GM19240 (cell line): Measurements from ENCODE around the gene KIF26B.

Experiments
- DNase-seq: peaks from one replicate; pipeline ENCODE4 v3.0.0; 2011; ENCODE audit warnings: low spot score; ENCODE audit not compliant: insufficient read length

KIF26B gene

DNA sequence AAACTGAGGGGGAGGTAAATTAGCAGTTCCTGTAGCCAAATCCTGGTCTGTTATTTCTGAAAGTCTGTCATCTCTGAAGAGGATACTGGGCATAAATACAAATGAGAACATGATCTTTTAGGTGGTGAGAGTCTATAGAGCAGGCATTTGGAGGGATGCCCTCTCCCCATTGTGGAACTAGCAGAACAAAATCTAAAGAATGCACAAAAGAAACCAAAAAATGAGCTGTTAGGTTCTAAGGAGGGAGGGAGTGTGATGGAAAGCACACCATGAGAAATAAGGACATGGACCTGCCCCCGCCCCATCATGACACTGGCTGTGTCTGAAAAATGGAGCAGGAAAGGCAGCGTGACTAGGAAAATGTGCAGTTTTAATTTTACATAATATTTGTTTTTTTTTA, 262.0 kb downstream of the KIF26B start:
- DNase-seq: no peak

DNA sequence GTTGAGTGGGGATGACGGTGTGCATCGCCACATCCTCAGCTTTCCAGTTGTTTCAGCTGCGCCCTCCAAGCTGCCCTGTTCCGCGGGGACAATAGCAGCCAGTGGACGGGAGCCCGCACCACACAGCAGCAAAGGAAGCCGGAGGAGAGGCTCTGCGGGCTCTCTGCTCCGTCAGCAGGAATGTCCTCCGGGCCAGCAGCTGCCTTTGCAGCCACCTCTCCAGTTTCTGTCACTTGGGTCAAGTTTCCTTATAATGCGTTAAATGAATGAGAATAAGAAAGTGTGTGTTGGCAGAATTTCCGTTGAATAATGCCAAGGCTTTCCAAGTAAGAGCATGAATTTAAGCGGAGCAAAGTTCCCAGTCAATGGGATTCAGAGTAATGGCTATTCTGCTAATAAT, 263.3 kb downstream of the KIF26B start:
- DNase-seq: no peak

DNA sequence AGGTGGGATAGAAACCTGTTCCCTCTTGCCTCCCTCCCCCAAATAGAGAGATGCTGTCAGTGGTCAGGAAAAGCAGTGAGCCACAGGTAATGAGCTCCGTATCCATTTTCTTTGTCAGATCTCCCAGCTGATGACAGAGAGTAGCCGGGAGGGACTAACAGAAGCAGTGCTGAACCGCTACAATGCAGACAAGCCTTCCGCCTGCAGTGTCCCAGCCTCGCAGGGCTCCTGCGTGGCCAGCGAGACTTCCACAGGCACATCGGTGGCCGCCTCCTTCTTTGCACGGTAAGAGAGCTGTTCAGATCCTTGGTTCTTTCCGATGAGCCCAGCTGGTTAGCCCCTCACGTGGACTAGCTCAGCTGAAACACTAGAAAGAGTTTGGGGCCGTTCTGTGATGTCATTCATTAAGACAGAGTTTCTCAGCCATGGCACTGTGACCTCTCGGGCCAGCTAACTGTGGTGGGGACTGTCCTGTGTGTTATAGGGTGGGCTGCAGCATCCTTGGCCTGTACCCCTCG, 264.7 kb downstream of the KIF26B start:
- no peak for DNase-seq

DNA sequence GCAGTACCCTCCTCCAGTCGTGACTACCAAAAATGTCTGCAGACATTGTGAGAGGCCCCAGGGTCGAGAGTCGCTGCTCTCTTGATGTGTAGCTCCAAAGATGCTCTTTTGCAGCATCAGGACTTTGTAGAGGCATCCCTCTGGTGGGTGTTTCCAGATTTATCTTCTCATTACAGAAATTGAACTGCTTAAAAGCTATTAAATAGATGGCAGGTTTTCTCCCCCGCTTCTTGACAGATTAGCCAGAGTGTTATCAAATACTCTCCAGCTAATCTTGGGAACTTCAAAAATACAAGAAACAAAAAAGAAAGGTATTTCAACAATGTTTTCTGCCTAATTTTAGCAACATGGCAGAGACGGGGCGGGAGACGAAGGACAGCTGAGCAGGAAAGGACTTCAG, 265.2 kb downstream of the KIF26B start:
- no peak for DNase-seq

DNA sequence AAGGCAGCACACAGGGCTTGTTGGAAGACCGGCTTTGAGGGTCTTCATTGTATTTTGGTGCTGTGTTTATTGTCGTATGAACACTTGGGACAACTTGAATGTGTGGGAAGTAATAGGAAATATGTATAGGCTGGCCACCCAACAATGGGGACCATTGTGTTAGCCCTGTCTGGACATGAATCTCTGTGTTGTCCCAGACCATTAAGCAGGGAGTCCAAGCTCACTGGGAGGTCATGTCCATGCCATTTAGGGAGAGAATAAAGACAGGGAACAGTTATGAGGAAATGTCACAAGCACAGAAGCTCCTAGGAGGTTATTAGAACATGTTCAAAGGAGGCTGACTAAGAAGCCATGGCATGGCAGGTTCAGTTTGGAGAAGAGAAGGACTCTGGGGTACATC, 266.1 kb downstream of the KIF26B start:
- no peak for DNase-seq

DNA sequence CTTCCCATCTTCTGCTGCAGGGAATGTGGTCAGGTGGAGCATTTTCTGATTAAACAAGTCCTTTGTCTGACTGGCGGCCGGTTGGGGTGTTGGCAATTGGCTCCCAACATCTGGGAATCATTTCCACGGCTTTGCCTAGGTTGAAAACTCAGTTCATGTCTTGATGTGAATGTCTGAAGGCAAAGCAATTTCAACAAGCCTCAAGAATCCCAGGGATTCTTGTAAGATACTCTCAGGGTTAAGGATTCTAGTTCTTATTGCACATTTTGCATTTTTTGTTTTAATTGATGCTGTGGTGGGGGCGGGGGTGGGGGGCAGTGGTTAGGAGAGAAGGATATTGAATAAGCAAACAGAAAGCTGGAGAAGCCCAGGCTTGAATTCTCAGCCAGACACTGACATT, 273.9 kb downstream of the KIF26B start:
- DNase-seq: no peak

DNA sequence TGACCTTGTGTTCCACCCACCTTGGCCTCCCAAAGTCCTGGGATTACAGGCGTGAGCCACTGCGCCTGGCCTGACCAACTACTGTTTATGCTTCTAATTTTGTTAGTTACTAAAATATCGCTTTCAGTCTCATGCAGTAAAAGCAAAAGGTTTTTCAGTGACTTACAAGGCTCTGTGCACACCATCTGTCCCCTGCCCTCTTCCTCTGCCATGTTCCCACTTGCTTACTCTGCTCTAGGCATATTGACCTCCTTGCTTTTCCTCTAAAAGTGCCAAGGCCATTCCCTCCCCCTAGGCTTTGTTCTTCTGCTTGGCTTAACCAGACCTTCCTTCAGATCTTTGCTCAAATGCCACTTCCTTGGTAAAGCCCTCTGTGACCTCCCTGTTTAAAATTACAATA, 276.9 kb downstream of the KIF26B start:
- no peak for DNase-seq

DNA sequence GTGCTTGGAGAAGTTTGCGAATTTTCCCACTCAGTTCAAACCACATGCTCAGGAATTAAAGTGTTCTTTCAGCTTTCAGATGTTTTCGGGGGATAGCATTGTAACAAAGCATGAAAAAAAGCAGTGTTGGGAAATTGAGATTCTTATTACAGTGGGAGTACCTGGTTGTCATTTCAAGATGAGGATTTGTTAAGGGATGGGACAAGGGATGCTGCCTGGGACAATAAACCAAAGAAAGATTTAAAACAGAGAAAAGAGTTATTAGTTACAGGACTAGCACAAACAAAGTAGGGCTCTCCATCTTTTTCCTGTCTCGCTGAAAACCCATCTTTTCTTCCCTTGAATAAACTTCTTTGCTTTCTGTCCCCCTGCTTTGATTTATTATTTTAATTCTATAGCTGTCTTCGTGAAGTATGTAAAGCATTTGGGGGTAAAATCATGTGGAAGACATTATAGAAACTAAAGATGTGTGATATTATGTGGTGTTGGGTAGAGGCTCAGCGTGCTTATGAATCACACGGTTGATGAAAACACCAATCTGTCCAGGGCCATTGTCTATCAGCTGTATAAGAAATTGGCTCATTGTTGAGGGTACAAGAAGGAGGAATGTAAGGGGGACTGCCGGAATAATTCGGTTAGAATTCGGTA, 277.6 kb downstream of the KIF26B start:
- no peak for DNase-seq

DNA sequence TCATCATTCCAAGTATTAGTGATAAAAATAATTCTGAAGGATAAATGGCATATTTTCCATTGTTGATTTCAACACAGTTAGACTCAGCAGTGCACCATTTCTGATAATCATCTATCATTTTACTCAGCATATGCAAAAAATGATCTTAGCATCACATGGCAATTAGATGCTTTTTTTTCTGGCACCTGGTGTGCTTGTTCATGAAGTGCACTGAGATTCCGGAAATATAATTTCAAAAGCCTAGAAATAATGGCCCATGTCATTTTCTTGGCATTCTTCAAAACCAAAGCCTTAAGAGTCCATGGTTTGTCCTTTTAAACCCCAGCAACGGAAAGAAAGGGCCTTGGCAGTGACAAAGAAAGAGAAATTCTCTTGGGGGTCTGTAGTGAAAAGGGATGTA, 278.8 kb downstream of the KIF26B start:
- DNase-seq: no peak

DNA sequence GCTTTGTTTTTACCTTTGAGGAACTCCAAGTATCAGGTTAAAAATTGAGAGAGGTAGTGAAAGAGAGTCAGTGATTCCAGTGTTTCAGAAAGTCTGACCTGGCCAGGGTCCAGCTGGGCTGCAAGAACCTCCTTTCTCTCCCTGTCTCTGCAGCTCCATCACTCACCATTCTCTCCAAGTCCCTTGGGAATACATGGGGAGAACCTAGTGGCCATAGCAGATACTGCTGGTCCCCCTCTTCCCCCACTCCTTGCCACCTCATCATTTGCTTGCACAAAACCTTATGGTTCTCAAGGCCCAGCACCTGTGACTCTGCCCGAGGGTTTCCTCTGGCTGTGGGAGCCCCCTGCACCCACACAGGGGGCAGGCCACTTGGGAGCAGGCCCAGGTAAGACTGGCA, 279.5 kb downstream of the KIF26B start:
- DNase-seq: no peak

DNA sequence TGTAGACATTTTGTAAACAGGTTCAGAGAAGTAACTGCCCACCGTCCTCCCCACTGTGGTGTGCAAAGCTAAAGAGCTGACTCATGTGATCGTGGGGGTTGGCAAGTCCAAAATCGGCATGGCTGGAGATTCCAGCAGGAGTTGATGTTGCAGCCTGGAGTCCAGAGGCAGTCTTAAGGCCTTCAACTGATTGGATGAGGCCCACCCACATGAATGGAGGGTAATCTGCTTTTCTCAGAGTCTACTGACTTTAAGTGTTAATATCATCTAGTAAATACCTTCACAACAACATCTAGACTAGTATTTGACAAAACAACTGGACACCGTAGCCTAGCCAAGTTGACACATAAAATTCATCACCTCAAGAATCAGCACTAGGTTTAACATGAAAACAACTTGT, 281.6 kb downstream of the KIF26B start:
- no peak for DNase-seq

DNA sequence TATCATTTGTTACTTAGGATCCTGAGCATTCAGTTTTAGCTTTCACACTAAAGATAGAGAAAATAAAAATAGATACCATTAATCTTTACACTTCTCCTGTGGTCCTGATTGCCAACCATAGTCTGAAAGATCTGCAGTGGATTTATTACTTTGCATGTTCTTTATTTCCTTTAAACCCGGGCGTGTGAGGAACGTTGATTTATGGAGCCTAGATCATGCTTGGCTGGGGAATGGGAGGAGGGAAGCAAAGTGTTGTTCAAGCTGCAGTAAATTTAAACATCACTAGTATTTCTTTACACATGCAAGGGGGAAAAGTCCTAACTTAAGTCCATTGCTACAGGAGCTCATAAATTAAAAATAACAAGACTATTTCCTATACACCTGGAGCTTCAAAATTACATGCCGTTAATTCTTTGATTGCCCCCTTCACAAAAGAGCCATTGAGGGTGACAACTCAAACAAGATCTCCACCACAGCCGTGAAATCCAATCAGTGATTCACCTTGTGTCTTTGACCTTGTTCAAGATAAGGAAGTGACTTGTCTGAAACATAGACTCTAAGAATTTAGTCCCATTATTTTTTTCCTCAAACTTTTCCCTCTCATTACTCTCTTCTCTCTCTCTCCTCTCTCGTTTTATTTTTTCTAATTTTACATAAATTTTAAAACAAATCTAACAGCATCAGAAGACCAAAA, 282.7 kb downstream of the KIF26B start:
- no peak for DNase-seq

DNA sequence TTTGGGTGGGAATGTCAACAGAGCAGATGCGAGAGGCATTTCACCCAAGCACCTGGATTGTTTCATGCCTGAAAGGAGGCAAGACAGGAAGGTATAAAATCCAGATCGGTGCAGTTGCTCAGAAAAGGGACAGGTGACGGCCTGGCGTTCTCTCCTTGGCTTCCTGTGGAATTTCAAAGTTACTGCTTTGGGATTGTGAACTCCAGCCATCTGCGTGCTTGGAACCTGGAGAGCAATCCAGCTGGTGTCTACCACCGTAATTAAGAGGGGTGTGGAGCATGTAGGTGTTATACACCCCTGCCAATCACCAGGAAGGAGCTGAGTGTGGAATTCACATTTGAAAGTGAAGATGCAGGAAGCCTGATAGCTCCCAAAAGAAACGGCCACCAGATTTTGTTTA, 286.1 kb downstream of the KIF26B start:
- no peak for DNase-seq

DNA sequence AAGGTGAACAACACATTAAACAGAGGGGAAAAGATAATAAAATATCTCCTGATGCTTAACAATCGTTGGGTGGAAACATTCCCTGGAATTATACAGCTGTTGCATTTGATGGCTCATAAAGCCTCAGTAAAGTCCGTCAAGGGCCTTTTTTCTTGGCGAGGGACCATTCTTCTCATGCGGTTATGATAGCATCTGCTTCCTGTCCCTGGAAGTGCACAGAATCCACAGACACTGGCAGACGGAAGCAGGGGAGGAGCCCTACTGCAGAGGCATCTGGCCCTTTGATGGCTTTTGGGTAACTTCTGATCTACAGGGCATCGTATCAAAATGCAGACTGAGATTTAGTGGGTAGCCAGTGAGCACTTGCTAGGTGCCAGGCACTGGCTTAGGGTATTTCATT, 286.9 kb downstream of the KIF26B start:
- no peak for DNase-seq

DNA sequence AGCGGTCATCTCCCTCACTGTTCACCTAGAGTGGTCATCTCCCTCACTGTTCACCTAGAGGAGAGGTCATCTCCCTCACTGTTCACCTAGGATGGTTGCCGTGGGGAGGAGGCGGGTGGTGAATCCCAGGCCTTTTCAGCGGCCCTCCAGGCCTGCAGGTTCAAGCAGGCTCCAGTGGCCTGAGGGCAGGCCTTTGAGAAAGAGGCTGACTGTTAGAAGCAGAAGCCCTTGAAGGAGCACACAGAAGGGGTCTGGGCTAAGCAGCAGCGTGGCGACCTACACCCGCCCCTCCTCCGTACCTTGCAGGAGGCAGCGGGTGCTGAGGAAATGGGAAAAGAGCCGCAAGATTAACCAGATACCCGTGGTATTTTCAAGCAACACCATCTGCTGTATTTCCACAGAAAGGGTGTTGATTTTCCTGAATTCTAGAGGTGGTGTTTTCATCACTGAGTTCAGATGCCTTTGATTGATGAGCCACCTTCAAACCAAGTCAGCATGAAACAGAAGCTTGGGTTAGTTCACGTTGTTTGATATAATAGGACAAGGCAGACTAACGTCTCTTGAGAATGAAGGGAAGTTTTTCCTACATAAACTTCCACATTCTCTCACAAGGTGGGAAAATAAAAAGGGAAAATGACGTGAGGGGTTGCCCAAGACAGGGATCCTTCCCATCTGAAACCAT, 289.5 kb downstream of the KIF26B start:
- DNase-seq: no peak

DNA sequence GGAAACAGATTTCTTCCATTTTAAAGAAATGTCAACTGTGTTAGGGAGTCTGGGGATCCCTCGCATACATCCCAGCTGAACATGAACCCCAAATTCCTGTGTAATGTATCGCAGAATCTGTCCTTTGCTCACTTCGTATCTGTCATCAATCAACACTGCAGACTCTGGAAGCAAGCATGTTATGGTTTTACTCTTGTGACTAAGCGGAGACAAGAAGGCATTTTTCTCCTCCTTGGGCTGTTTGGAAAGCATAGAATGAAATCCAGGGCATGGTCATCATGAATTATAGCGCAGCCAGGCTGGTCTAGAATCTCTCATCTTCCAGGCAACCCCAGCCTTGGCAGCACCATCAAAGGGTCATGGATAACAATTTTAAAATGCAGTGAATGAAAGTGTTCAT, 290.2 kb downstream of the KIF26B start:
- no peak for DNase-seq

DNA sequence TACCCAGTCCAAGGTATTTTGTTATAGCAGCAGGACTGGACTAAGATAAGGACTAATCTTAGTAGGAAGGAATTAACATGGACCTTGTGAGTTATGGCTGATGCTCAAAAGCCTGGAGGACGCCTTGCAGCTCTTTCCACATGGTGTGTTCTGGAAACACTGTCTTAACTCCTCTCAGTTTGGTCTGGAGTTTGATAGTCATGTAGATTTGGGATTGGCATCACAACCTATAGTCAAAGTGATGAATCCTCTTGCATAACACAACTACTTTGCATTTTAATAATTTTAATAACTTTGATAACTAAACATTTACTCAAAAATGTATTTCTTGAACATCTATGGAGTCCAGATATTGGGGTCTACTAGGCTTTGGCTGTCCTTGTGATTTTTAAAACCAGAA, 293.7 kb downstream of the KIF26B start:
- DNase-seq: no peak

DNA sequence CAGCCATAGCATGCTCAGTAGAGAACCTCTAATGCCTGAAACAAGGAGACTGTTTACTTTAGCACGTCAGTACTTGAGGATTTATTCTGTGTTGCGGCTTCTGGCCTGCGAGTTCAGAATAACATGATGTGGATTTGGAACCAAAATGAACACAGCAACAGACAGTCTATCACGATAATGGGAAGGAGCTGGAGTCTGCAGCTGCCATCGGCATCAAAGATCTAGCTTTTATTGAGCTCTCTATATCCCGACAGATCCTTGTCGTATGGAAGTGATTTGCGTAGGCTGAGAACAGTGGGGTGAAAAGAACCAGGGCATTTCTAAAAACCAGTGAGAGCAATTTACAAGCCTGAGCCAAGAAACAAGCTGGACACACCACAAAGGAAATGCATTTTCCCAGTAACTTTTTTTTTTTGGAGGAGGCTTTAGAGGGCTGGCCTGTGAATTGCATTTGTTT, 294.2 kb downstream of the KIF26B start:
- DNase-seq: no peak

DNA sequence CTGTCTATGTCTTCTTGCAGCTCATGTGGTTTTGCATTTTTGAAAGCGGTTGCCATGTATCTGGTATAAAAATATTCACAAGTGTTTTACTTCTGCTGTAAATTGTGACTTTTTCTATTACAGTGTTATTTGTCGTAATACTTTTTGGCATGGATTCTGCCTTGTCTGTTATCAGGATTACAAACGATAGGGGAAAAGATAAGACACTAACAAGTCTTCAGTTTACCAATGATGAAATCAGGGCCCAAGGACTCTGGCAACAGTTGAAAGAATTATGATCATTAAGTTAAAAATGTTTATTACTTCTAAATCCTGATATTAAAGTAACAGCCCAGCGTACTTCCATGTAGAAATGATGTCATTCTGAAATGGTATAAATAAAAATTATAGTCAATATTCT, 298.8 kb downstream of the KIF26B start:
- DNase-seq: no peak

DNA sequence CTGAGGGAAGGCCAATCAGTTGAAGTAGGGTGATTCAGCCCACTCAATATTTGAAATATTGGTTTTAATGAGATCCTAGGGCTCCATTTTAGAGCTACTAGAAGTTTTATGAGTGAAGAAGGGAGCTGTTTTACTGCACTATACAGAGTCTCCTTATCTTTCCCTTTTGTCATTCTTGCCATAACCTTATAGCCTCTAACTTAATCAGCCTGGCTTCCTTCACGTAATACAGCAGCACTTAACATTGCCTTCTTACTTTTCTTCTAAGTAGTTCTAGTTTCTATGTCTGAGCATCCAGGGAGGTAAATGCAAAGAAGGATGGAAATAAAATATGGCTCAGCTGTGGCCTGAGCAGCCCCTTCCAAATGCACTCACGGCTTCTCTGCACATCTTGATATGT, 299.3 kb downstream of the KIF26B start:
- DNase-seq: no peak

DNA sequence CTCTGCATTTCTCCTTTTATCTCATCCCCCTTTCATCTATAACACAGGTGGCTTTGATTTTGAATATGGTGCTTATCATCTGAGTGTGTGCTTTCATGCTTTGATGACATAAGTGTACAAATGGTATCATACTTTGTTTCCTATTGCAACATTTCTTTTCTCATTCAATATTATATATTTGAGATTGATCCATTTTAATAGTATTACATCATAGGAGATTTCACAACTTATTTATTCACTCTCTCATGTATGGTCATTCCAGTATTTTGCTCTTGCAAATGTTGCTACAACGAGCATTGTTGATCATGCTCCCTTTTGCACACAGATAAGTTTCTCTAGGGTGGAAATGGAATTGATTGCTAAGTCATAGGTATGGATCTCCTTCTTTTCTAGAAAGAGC, 302.8 kb downstream of the KIF26B start:
- DNase-seq: no peak

DNA sequence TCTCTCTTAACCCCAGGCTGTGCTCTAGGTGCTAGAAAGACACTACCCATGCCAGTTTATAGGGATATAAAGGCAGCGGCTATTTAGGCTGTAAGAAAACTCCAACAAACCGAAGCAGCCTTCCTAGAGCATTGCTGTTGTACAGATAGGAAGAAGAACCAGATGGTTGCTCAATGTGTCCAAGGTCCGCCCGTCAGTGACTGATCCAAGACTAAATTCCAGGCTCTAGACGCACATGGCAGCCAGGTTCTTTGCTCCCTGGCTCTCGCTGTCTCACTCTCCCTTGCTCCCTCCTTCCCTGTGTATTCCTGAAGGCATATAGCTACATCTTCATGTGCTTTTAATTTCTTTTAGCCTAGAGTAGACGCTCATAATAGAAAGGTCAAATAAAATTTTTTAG, 303.4 kb downstream of the KIF26B start:
- no peak for DNase-seq

DNA sequence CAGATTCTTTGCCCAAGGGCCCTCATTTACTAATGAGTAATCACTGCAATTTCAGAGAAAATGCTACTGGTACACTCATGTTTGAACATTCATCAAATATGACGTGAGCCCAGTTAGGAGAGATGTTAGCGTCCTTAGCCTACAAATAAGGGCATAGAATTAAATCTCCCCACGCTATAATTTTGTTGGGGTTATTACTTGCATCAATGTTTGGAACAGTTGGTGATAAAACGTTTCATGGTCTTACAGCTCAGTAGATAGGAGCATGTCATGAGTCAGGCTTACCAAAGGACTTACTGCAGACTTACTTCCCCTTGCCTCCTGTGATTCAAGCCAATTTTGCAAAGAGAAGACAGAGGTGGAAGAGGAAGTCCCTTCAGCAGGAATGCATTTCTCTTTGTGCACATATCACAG, 304.0 kb downstream of the KIF26B start:
- no peak for DNase-seq
